Measurements from ENCODE around the gene TMEM106C.

Gene TMEM106C

DNA sequence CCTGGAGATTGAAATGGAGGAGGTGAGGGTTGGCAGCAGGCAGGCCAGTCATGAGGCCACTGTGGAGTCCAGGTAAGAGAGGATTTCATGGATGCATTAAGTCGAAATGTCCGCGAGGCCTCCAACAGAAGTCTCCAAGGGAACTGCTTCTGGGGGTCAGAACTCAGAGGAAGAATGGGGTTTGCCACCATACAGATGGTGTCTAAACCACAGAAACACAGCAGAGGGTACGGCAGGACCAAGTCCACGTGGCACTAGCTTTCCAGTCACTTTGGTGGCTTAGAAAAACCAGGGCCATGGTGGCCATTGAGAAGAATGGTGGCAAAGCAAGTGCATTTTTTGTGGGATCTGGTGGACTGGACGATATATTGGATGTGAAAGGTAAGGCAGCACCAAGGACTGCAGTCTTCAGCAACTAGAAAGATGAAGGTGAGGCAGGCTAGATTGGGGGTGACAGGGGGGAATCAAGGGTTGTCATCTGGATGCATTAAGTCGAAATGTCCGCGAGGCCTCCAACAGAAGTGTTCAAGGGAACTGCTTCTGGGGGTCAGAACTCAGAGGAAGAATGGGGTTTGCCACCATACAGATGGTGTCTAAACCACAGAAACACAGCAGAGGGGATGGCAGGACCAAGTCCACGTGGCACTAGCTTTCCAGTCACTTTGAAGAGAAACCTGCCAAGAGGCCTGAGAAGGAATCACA, 22.5 kb upstream of the TMEM106C start:
- no peak for TF ChIP-seq CTCF (IDR thresholded peaks at IDR 0.05)
- Histone ChIP-seq H3K36me3 (no peaks in the 10 kb centered on the region), H3K9me3 (no peaks in the 10 kb centered on the region), H3K27me3 (peaks cover 0 to 34% of the 10 kb centered on the region in 2 donors), H3K27ac (no peak overlapping the region), H3K4me1 (peaks cover 0 to 6% (median 2%) of the 10 kb centered on the region in 4 donors), H3K4me3 (no peak overlapping the region)
- DNase-seq, result peak in 1 of 2 donors; percentile 5
- intact Hi-C loops (cut with DNase I; ENCODE audit: low total_unique reads), result no loop called here

GRCh38 chr12:47941475-47941780, 22.0 kb upstream of the TMEM106C start:
- intact Hi-C loops (cut with DNase I; ENCODE audit: low total_unique reads), result no loop called here
- Histone ChIP-seq H3K27ac (no peak overlapping the region), H3K4me1 (peaks cover 0 to 6% (median 2%) of the 10 kb centered on the region in 4 donors), H3K36me3 (no peaks in the 10 kb centered on the region), H3K27me3 (peaks cover 0 to 38% of the 10 kb centered on the region in 2 donors), H3K4me3 (no peak overlapping the region), H3K9me3 (no peaks in the 10 kb centered on the region)
- no peak for DNase-seq
- TF ChIP-seq CTCF (IDR thresholded peaks at IDR 0.05), result no peak

- Histone ChIP-seq H3K27me3 (peaks cover 0 to 41% of the 10 kb centered on the region in 2 donors), H3K9me3 (no peaks in the 10 kb centered on the region), H3K36me3 (no peaks in the 10 kb centered on the region), H3K27ac (no peak overlapping the region), H3K4me3 (no peak overlapping the region), H3K4me1 (peaks cover 0 to 6% (median 2%) of the 10 kb centered on the region in 4 donors)
- intact Hi-C loops (cut with DNase I; ENCODE audit: low total_unique reads), result no loop called here
- peak in 1 of 2 experiments; percentile 10 for TF ChIP-seq CTCF (IDR thresholded peaks at IDR 0.05)
- no peak for DNase-seq
Measured at GRCh38 chr12:47941871-47942613, 21.4 kb upstream of the TMEM106C start.

GRCh38 chr12:47942614-47943225, 20.7 kb upstream of the TMEM106C start:
- DNase-seq, result no peak
- Histone ChIP-seq H3K27me3 (peaks cover 0 to 41% of the 10 kb centered on the region in 2 donors), H3K4me3 (no peak overlapping the region), H3K36me3 (no peaks in the 10 kb centered on the region), H3K9me3 (no peaks in the 10 kb centered on the region), H3K4me1 (peaks cover 0 to 6% (median 3%) of the 10 kb centered on the region in 4 donors), H3K27ac (no peak overlapping the region)
- TF ChIP-seq CTCF (IDR thresholded peaks at IDR 0.05), result peak in 1 of 2 experiments; percentile 1
- intact Hi-C loops (cut with DNase I; ENCODE audit: low total_unique reads), result no loop called here

DNA sequence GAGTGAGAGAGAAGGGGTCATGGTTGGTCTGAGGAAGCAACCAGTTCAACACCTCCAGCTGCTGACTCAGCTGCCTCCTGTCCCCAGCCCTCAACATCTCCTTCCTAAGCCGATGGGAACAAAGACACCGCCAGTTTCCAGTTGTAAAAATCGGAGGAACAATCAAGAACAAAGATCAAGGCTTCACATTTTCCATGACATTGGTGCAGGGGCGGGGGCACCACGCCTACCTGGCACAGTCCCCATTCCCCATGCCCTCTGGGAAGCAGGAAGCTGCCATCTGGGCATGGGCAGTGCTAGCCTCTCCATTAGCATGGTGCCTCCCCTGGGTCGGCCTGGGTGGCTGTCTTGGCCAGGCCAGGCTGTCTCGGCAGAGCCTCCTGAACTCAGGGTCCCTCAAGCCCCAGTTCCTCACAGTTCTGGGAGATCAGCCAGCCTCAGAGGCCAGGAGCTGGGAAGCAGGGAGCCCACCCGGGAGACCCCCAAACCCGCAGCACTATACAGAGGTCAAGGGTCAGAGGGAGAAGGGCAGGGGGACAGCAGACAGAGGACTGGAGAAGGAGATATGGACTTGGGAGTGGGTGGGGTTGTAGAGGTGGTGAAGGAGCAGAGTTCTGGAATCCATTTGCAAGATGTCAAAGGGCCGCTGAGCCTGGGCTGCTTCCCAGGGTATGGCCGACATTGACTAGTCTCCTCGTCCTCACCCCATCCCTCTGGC, 19.6 kb upstream of the TMEM106C start:
- H3K4me3 ChIP-seq, result no peak overlapping the region
- no peaks in the 10 kb centered on the region for H3K36me3 ChIP-seq
- no peak for TF ChIP-seq CTCF (IDR thresholded peaks at IDR 0.05)
- peaks cover 0 to 8% (median 3%) of the 10 kb centered on the region in 4 donors for H3K4me1 ChIP-seq
- no peak for DNase-seq
- intact Hi-C loops (cut with DNase I; ENCODE audit: low total_unique reads), result no loop called here
- no peaks in the 10 kb centered on the region for H3K9me3 ChIP-seq
- peaks cover 0 to 41% of the 10 kb centered on the region in 2 donors for H3K27me3 ChIP-seq
- H3K27ac ChIP-seq, result no peak overlapping the region
